Muscle layer of duodenum (tissue), 2 donors: ENCODE data around the gene HUNK.

ENCODE experiments used
- H3K27ac ChIP-seq: one replicate; pipeline ENCODE4 v1.7.0; 2013; ENCODE audit warnings: mild to moderate bottlenecking, low read length
- H3K27me3 ChIP-seq: one replicate; pipeline ENCODE4 v1.7.0; 2013; ENCODE audit warnings: low read depth, mild to moderate bottlenecking, control low read depth, low read length
- H3K36me3 ChIP-seq, 2 donors: one replicate each; pipeline ENCODE4 v1.7.0; 2013; ENCODE audit warnings: low read length in 2 of 2, control low read depth in 1 of 2, mild to moderate bottlenecking in 1 of 2; ENCODE audit not compliant: insufficient read depth in 2 of 2, control insufficient read depth in 1 of 2
- H3K4me1 ChIP-seq, 2 donors: one replicate each; pipeline ENCODE4 v1.7.0; 2013; ENCODE audit warnings: low read length in 2 of 2, mild to moderate bottlenecking in 2 of 2, control low read depth in 1 of 2, moderate library complexity in 1 of 2; ENCODE audit not compliant: insufficient read depth in 2 of 2, control insufficient read depth in 1 of 2
- H3K4me3 ChIP-seq, 2 donors: one replicate each; pipeline ENCODE4 v1.7.0; 2013; ENCODE audit warnings: low read length in 2 of 2, low read depth in 1 of 2, mild to moderate bottlenecking in 1 of 2
- H3K9me3 ChIP-seq, 2 donors: one replicate each; pipeline ENCODE4 v1.7.0; 2013; ENCODE audit warnings: low read length in 2 of 2, control low read depth in 1 of 2, mild to moderate bottlenecking in 1 of 2; ENCODE audit not compliant: control insufficient read depth in 1 of 2
- donor health status: healthy.

Gene HUNK

DNA sequence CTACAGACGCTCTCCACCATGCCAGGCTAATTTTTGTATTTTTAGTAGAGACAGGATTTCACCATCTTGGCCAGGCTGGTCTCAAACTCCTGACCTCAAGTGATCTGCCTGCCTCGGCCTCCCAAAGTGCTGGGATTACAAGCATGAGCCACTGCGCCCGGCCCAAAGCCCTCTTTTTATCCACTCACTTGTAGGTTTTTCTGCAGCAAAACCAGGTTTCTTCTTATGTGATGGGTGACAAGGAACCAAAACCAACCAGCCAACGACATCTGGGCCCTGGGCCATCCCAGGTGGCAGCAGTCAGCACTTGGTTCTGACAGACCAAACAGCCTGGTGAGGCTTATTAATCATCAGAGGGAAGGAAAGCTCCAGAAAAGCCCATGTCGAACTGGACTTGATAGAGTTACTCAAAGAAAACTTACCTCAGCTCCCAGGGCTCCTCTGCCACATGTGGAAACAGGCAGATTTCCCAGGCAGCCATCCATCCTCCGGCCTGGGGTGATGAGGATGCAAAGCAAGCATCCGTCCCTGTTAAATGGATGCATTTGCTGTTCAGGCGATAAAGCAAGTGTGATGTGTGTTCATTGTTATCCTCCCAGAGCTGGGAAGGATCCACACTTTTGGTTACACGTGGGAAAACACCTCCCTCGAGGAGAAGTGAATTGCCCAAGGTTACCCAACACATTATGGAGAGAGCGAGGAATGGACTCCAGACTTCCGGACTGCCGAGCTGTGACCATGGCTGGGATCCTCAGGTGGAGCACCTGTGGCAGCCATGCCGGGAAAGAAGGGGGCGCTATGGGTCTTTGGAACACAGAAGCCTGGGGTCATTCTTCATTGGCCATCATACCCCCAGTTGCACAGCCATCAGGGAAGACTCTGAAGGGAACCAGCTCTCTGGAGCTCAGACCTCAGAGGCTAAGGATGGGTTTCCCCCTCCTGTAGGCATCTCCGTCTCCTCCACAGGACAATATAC is 118.8 kb downstream of the HUNK start:
- H3K27ac ChIP-seq, result no peak overlapping the region
- H3K4me1 ChIP-seq, result peaks cover 0 to 6% of the 10 kb centered on the region in 2 donors
- no peak overlapping the region for H3K4me3 ChIP-seq
- H3K36me3 ChIP-seq, result no peaks in the 10 kb centered on the region
- no peaks in the 10 kb centered on the region for H3K27me3 ChIP-seq
- H3K9me3 ChIP-seq, result no peaks in the 10 kb centered on the region

DNA sequence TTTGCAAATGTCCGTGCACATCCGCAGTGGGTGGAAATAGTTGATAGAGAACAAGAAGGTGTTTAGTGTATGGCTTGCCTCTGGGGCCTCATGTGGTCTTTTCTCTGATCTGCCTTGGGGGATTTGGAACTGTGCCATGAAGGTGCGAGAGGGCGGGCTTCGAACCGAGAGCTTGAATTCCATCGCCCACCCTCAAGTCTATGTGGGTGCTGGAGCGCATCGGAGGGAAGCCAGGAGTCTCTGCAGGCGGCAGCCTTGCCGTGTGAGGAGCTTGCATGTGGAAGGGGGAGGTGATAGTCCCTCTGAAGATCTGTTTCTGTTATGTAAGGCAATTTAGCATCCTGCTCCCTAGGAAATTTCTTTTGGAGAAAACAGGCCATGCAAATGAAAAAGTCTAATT is 119.6 kb downstream of the HUNK start:
- H3K4me1 ChIP-seq, result peaks cover 0 to 6% of the 10 kb centered on the region in 2 donors
- H3K4me3 ChIP-seq, result no peak overlapping the region
- H3K27me3 ChIP-seq, result no peaks in the 10 kb centered on the region
- no peaks in the 10 kb centered on the region for H3K9me3 ChIP-seq
- H3K27ac ChIP-seq, result no peak overlapping the region
- no peaks in the 10 kb centered on the region for H3K36me3 ChIP-seq

DNA sequence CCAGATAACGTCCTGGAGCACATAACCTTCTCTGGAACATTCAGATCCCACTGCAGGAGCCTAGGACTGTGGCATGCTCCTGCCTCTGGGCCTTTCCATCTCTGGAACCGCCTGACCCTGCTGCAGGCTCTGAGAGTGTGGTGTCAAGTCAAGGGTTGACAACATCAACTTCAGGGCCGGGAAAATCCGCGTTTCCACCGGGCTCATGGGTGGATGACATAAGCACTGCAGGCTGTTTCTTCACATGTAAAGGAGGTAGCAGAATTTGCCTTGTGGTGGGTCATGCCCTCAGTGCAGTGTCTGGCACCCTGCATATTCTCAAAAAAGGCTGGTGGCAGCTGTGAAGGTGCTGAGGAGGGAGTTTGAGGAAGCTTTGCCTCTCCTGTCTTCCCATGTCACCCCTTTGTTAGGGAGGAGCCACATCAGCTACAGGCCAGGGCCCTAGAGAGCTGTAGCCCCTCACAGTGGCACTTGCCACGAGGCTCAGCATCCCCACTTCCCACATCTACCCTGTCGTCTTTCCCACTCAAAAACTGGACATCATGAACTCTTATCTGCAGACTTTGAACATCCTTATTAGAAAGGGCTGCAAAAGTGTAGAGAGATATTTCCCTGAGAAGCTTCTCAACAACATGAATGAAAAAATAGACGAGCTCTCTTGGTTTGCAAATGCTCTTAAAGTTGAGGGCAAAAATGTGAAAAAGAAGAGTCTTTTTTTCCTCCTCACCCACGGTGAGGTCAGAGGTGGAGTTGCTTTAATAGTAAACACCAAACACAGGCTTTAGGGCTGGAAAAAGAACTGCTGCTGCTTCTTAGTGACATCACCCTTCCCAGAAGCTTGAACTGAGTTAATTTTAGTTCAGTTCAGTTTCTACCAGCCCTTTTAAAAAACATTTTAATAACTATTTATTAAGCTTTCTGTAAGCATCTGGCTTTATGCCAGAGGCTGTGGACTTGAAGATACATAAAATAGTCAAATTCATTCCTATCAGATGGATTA is 121.3 kb downstream of the HUNK start:
- Histone ChIP-seq H3K36me3 (peaks cover 0 to 6% of the 10 kb centered on the region in 2 donors), H3K27ac (no peak overlapping the region)

GRCh38 chr21:31997191-31997590 is 124.4 kb downstream of the HUNK start:
- Histone ChIP-seq H3K4me3 (no peak overlapping the region), H3K27ac (no peak overlapping the region), H3K4me1 (peaks cover 0 to 6% of the 10 kb centered on the region in 2 donors), H3K27me3 (no peaks in the 10 kb centered on the region), H3K36me3 (peaks cover 0 to 10% of the 10 kb centered on the region in 2 donors), H3K9me3 (no peaks in the 10 kb centered on the region)

More for the DNA sequence above, 121.3 kb downstream of the HUNK start:
- H3K27me3 ChIP-seq, result no peaks in the 10 kb centered on the region
- no peak overlapping the region for H3K4me3 ChIP-seq
- peaks cover 0 to 6% of the 10 kb centered on the region in 2 donors for H3K4me1 ChIP-seq
- no peaks in the 10 kb centered on the region for H3K9me3 ChIP-seq

- Histone ChIP-seq H3K27me3 (no peaks in the 10 kb centered on the region), H3K9me3 (no peaks in the 10 kb centered on the region), H3K36me3 (peaks cover 0 to 10% of the 10 kb centered on the region in 2 donors), H3K4me3 (no peak overlapping the region), H3K27ac (no peak overlapping the region), H3K4me1 (no peaks in the 10 kb centered on the region)
These were observed 127.1 kb downstream of the HUNK start for GRCh38 chr21:31999810-32000468.

DNA sequence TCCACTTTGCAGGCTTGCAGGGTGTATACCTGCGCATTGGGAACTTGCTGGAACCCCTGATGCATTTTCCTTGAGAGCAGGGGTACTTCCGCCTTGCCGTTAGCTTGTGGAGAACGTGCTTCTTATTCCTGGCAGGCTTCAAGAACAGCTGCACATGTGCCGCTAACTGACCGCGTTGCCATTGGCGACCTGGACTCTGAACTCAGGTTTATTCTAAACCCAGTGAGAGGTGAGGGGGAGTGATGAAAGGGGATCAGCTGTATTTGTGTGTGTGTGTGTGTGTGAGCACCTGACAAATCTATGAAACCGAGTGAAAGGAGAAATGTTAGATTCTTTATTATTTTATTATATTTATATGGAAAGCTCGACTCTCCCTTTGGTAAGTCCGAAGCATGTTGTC is 128.6 kb downstream of the HUNK start:
- no peaks in the 10 kb centered on the region for H3K27me3 ChIP-seq
- no peak overlapping the region for H3K27ac ChIP-seq
- H3K36me3 ChIP-seq, result peaks cover 0 to 10% of the 10 kb centered on the region in 2 donors
- no peaks in the 10 kb centered on the region for H3K4me1 ChIP-seq
- no peak overlapping the region for H3K4me3 ChIP-seq
- H3K9me3 ChIP-seq, result no peaks in the 10 kb centered on the region

DNA sequence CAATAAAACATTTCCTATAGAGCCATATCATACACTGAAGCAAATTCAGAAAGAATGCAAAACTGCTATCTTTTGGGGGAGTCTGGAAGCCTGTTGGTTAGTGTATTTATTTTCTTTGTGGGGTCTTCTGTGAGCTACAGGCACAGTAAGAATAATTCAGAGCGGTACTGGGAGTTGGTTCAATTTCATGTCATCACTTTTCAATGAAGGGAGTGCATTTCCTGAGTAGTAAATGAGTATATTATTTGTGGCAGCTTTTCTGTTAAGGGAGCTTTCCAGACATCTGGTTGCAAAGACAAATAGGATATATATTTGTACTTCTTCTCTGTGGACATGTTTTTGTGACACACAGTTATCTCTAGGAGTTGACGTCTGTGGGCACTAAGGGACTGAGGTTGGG is 130.6 kb downstream of the HUNK start:
- no peaks in the 10 kb centered on the region for H3K27me3 ChIP-seq
- H3K4me3 ChIP-seq, result no peak overlapping the region

GRCh38 chr21:32004291-32004690 is 131.5 kb downstream of the HUNK start:
- peaks cover 0 to 2% of the 10 kb centered on the region in 2 donors for H3K36me3 ChIP-seq
- H3K9me3 ChIP-seq, result no peaks in the 10 kb centered on the region
- H3K27me3 ChIP-seq, result no peaks in the 10 kb centered on the region
- H3K4me3 ChIP-seq, result no peak overlapping the region
- no peak overlapping the region for H3K27ac ChIP-seq
- no peaks in the 10 kb centered on the region for H3K4me1 ChIP-seq

More for the DNA sequence above, 130.6 kb downstream of the HUNK start:
- Histone ChIP-seq H3K9me3 (no peaks in the 10 kb centered on the region), H3K4me1 (no peaks in the 10 kb centered on the region), H3K36me3 (peaks cover 0 to 10% of the 10 kb centered on the region in 2 donors), H3K27ac (no peak overlapping the region)

- Histone ChIP-seq H3K4me1 (no peaks in the 10 kb centered on the region), H3K27ac (no peak overlapping the region), H3K9me3 (no peaks in the 10 kb centered on the region), H3K36me3 (no peaks in the 10 kb centered on the region), H3K4me3 (no peak overlapping the region), H3K27me3 (no peaks in the 10 kb centered on the region)
These were observed 134.6 kb downstream of the HUNK start for GRCh38 chr21:32007456-32007855.

- no peaks in the 10 kb centered on the region for H3K4me1 ChIP-seq
- H3K9me3 ChIP-seq, result no peaks in the 10 kb centered on the region
- H3K27me3 ChIP-seq, result no peaks in the 10 kb centered on the region
- H3K36me3 ChIP-seq, result no peaks in the 10 kb centered on the region
- H3K4me3 ChIP-seq, result no peak overlapping the region
- no peak overlapping the region for H3K27ac ChIP-seq
These were observed 135.9 kb downstream of the HUNK start for GRCh38 chr21:32008714-32009113.
